H1 (cell line): ENCODE measurements around the gene ZNF761.

Experiments
- CTCF ChIP-seq, 3 experiments: IDR thresholded peaks; 1 replicate in 2 of 3; 2 replicates in 1 of 3; pipeline versions ENCODE4 v1.5.1 to v1.6.1; 2011; ENCODE audit warnings: low read length in 3 of 3, mild to moderate bottlenecking in 3 of 3, inconsistent platforms in 2 of 3, low read depth in 1 of 3, moderate library complexity in 1 of 3; ENCODE audit not compliant: insufficient read depth in 1 of 3; ENCODE audit errors: control extremely low read depth in 1 of 3
- EP300 ChIP-seq, 2 experiments: IDR thresholded peaks; 1 replicate in 1 of 2; 2 replicates in 1 of 2; pipeline ENCODE4 v1.6.1; 2011 to 2012; ENCODE audit warnings: low read depth in 2 of 2, low read length in 2 of 2, mild to moderate bottlenecking in 2 of 2, borderline replicate concordance in 1 of 2, inconsistent platforms in 1 of 2, moderate library complexity in 1 of 2
- EZH2 ChIP-seq: fragments of 200-600 bp; sonication (generic); IDR thresholded peaks from 2 replicates; pipeline ENCODE4 v1.7.1; 2012; ENCODE audit warnings: low read depth, mild to moderate bottlenecking, moderate library complexity, low read length, inconsistent platforms; ENCODE audit not compliant: severe bottlenecking
- GTF2F1 ChIP-seq: IDR thresholded peaks from 2 replicates; pipeline ENCODE4 v1.6.1; 2012; ENCODE audit warnings: low read depth, low read length, improper control_type of control experiment, borderline replicate concordance
- HDAC2 ChIP-seq, 2 experiments: fragments of 300-600 bp in 1 of 2; sonication (generic) in 1 of 2; IDR thresholded peaks; 2 replicates each; pipeline ENCODE4 v1.6.1; 2011 to 2012; ENCODE audit warnings: low read depth in 2 of 2, low read length in 2 of 2, mild to moderate bottlenecking in 2 of 2, moderate library complexity in 2 of 2, borderline replicate concordance in 1 of 2, inconsistent platforms in 1 of 2
- KDM5A ChIP-seq: fragments of 200-600 bp; IDR thresholded peaks from 2 replicates; pipeline ENCODE4 v1.7.1; 2012; ENCODE audit warnings: mild to moderate bottlenecking, low read length, inconsistent platforms, mixed read lengths
- POLR2A ChIP-seq, 2 experiments: IDR thresholded peaks; 1 replicate in 1 of 2; 2 replicates in 1 of 2; pipeline ENCODE4 v1.6.1; 2011; ENCODE audit warnings: low read depth in 2 of 2, low read length in 2 of 2, mild to moderate bottlenecking in 2 of 2; ENCODE audit errors: control extremely low read depth in 1 of 2
- POLR2AphosphoS5 ChIP-seq: IDR thresholded peaks from 2 replicates; pipeline ENCODE4 v1.6.1; 2011; ENCODE audit warnings: low read depth, low read length
- POU5F1 ChIP-seq: IDR thresholded peaks from 2 replicates; pipeline ENCODE4 v1.6.1; 2011; ENCODE audit warnings: low read depth, mild to moderate bottlenecking, low read length, moderate library complexity
- SP1 ChIP-seq: IDR thresholded peaks from 2 replicates; pipeline ENCODE4 v1.6.1; 2011; ENCODE audit warnings: low read depth, low read length
- TCF12 ChIP-seq: IDR thresholded peaks from 2 replicates; pipeline ENCODE4 v1.6.1; 2011; ENCODE audit warnings: low read depth, mild to moderate bottlenecking, low read length

- no peak for TF ChIP-seq KDM5A
- TF ChIP-seq GTF2F1 = no peak
- TF ChIP-seq TCF12 = no peak
- TF ChIP-seq POLR2AphosphoS5 = no peak
- TF ChIP-seq CTCF (IDR thresholded peaks at IDR 0.05; ENCODE audit: control extremely low read depth in 1 of 3, insufficient read depth in 1 of 3, low read depth in 1 of 3, low read length in 3 of 3) = no peak
- TF ChIP-seq POU5F1 = no peak
- TF ChIP-seq EP300 (IDR thresholded peaks at IDR 0.05; ENCODE audit: borderline replicate concordance in 1 of 2, low read depth in 2 of 2, low read length in 2 of 2) = no peak
- TF ChIP-seq SP1 = no peak
- TF ChIP-seq POLR2A (IDR thresholded peaks at IDR 0.05; ENCODE audit: control extremely low read depth in 1 of 2, low read depth in 2 of 2, low read length in 2 of 2) = no peak
- no peak for TF ChIP-seq EZH2
- no peak for TF ChIP-seq HDAC2 (IDR thresholded peaks at IDR 0.05; ENCODE audit: borderline replicate concordance in 1 of 2, low read depth in 2 of 2, low read length in 2 of 2)
These were observed 41.8 kb upstream of the ZNF761 start for GRCh38 chr19:53389978-53390377.
